Fibroblast of lung (primary cell): ENCODE data around the gene RETREG1. TPM values are rescaled to one million over a fixed set of nuclear protein-coding genes. Genes with fewer than 3 reads are reported as not detected.
"Not testable (repeated sequence)": the region's sequence is repeated elsewhere in the genome, so short reads cannot be mapped to it uniquely, and the experiment has no call there.

Experiments used
- DNase-seq, 2 donors: peaks; one replicate each; pipeline versions ENCODE4 v3.0.0 to v3.0.0-alpha.2; 2010; ENCODE audit warnings: low read depth in 2 of 2
- H2AFZ ChIP-seq: 2 replicates; pipeline ENCODE4 v1.5.1; 2012; ENCODE audit warnings: low read length, control low read depth, inconsistent platforms
- H3K27ac ChIP-seq: 2 replicates; pipeline ENCODE4 v1.5.1; 2011; ENCODE audit warnings: low read length, control low read depth; ENCODE audit not compliant: insufficient read depth
- H3K27me3 ChIP-seq: 2 replicates; pipeline ENCODE4 v1.5.1; 2011; ENCODE audit warnings: mild to moderate bottlenecking, low read length; ENCODE audit not compliant: control insufficient read depth, insufficient read depth
- H3K36me3 ChIP-seq: 2 replicates; pipeline ENCODE4 v1.5.1; 2011; ENCODE audit warnings: low read length; ENCODE audit not compliant: control insufficient read depth, insufficient read depth
- H3K4me1 ChIP-seq: 2 replicates; pipeline ENCODE4 v1.5.1; 2011; ENCODE audit warnings: low read length; ENCODE audit not compliant: control insufficient read depth, insufficient read depth; ENCODE audit errors: extremely low read depth
- H3K4me2 ChIP-seq: 2 replicates; pipeline ENCODE4 v1.5.1; 2011; ENCODE audit warnings: low read length, control low read depth; ENCODE audit not compliant: insufficient read depth; ENCODE audit errors: extremely low read depth
- H3K4me3 ChIP-seq, 4 experiments: fragments of 200-600 bp in 1 of 4; sonication (generic) in 1 of 4; replicated peaks in 1 of 4; 2 replicates each; pipeline ENCODE4 v1.5.1; 2011 to 2016; ENCODE audit warnings: low read length in 4 of 4, low read depth in 3 of 4, mild to moderate bottlenecking in 3 of 4, control low read depth in 2 of 4, inconsistent platforms in 1 of 4, mixed read lengths in 1 of 4; ENCODE audit not compliant: insufficient read depth in 1 of 4; ENCODE audit errors: control extremely low read depth in 1 of 4
- H3K79me2 ChIP-seq: 2 replicates; pipeline ENCODE4 v1.5.1; 2012; ENCODE audit warnings: mild to moderate bottlenecking, low read length, inconsistent platforms; ENCODE audit not compliant: control insufficient read depth, insufficient read depth
- H3K9ac ChIP-seq: 2 replicates; pipeline ENCODE4 v1.5.1; 2011; ENCODE audit warnings: mild to moderate bottlenecking, low read length, control low read depth; ENCODE audit not compliant: insufficient read depth
- H3K9me3 ChIP-seq: 2 replicates; pipeline ENCODE4 v1.5.1; 2012; ENCODE audit warnings: low read depth, low read length; ENCODE audit not compliant: control insufficient read depth, insufficient read depth
- H4K20me1 ChIP-seq: 2 replicates; pipeline ENCODE4 v1.5.1; 2011; ENCODE audit warnings: low read length; ENCODE audit not compliant: control insufficient read depth, insufficient read depth; ENCODE audit errors: extremely low read depth
- CTCF ChIP-seq, 2 donors: IDR thresholded peaks in 1 of 2; conservative IDR thresholded peaks in 1 of 2; 1 replicate in 1 of 2; 2 replicates in 1 of 2; pipeline ENCODE4 v1.5.1; 2011 to 2012; ENCODE audit warnings: low read length in 2 of 2, control low read depth in 1 of 2, inconsistent platforms in 1 of 2, low read depth in 1 of 2, mild to moderate bottlenecking in 1 of 2
- EZH2 ChIP-seq: IDR thresholded peaks from 2 replicates; pipeline ENCODE4 v1.5.1; 2012; ENCODE audit warnings: low read length, control low read depth, mild to moderate bottlenecking; ENCODE audit errors: missing control alignments
- polyA plus RNA-seq, 2 donors: library from polyadenylated mRNA; depleted of rRNA in 1 of 2; stranded (reverse) in 1 of 2; unstranded in 1 of 2; fragments of >200 nt; gene quantifications; 2 replicates each; pipeline ENCODE4 v1.2.1, GENCODE V29; 2011 to 2012; ENCODE audit warnings: missing spikeins in 1 of 2
- total RNA-seq: library from RNA; depleted of rRNA; stranded (reverse); fragments of >200 nt; gene quantifications from 2 replicates; pipeline ENCODE4 v1.2.1, GENCODE V29; 2014

RETREG1 gene
- total and polyA plus RNA-seq, 2 donors (not counting 1 experiment from before 2014, with no cell fraction given) = 0.41 to 0.99 TPM

- H3K27ac ChIP-seq = no peak overlapping the region
- H2AFZ ChIP-seq = no peak overlapping the region
- no peaks in the 10 kb centered on the region for H3K4me1 ChIP-seq
- no peak for TF ChIP-seq EZH2
- no peaks in the 10 kb centered on the region for H3K79me2 ChIP-seq
- H3K4me2 ChIP-seq = no peak overlapping the region
- H3K9ac ChIP-seq = no peak overlapping the region
- no peaks in the 10 kb centered on the region for H3K36me3 ChIP-seq
- no peaks in the 10 kb centered on the region for H3K9me3 ChIP-seq
- no peaks in the 10 kb centered on the region for H4K20me1 ChIP-seq
- DNase-seq = no peak
- no peak overlapping the region for H3K4me3 ChIP-seq
- peaks cover 2% of the 10 kb centered on the region for H3K27me3 ChIP-seq
These were observed 38.0 kb upstream of the RETREG1 start for GRCh38 chr5:16654647-16655334.

GRCh38 chr5:16648739-16649138 lies 31.9 kb upstream of the RETREG1 start:
- H3K4me3 ChIP-seq, DNase-seq, H2AFZ ChIP-seq, H3K9me3 ChIP-seq, H3K9ac ChIP-seq, H4K20me1 ChIP-seq, H3K27ac ChIP-seq, H3K79me2 ChIP-seq, H3K4me2 ChIP-seq, H3K36me3 ChIP-seq, H3K4me1 ChIP-seq, H3K27me3 ChIP-seq: not testable (repeated sequence)

- no peak for DNase-seq
- H3K4me2 ChIP-seq = no peak overlapping the region
- H4K20me1 ChIP-seq = no peaks in the 10 kb centered on the region
- TF ChIP-seq EZH2 (no peak), CTCF (conservative IDR thresholded peaks at IDR 0.05 in 1 of 2, IDR thresholded peaks at IDR 0.05 in 1 of 2; ENCODE audit: low read depth in 1 of 2, low read length in 2 of 2) (no peak)
- H3K36me3 ChIP-seq = no peaks in the 10 kb centered on the region
- no peak overlapping the region for H2AFZ ChIP-seq
- H3K9me3 ChIP-seq = no peaks in the 10 kb centered on the region
- no peaks in the 10 kb centered on the region for H3K79me2 ChIP-seq
- H3K4me1 ChIP-seq = no peaks in the 10 kb centered on the region
- H3K4me3 ChIP-seq = no peak overlapping the region
- no peak overlapping the region for H3K27ac ChIP-seq
- H3K9ac ChIP-seq = no peak overlapping the region
- H3K27me3 ChIP-seq = peaks cover 4% of the 10 kb centered on the region
These were observed 27.6 kb upstream of the RETREG1 start for GRCh38 chr5:16644301-16644889.

- H2AFZ ChIP-seq = no peak overlapping the region
- H4K20me1 ChIP-seq = no peaks in the 10 kb centered on the region
- no peak for TF ChIP-seq EZH2
- no peak for TF ChIP-seq CTCF (conservative IDR thresholded peaks at IDR 0.05 in 1 of 2, IDR thresholded peaks at IDR 0.05 in 1 of 2; ENCODE audit: low read depth in 1 of 2, low read length in 2 of 2)
- no peak overlapping the region for H3K4me2 ChIP-seq
- no peak overlapping the region for H3K4me3 ChIP-seq
- H3K27me3 ChIP-seq = peaks cover 4% of the 10 kb centered on the region
- H3K36me3 ChIP-seq = no peaks in the 10 kb centered on the region
- no peaks in the 10 kb centered on the region for H3K79me2 ChIP-seq
- H3K27ac ChIP-seq = no peak overlapping the region
- no peaks in the 10 kb centered on the region for H3K4me1 ChIP-seq
- no peak overlapping the region for H3K9ac ChIP-seq
- DNase-seq = no peak
- H3K9me3 ChIP-seq = no peaks in the 10 kb centered on the region
These were observed 26.1 kb upstream of the RETREG1 start for GRCh38 chr5:16642867-16643266.
